ENCODE results near the gene CHGA.

CHGA gene

GRCh38 chr14:92906420-92906819, 16.5 kb upstream of the CHGA start:
- DNase-seq = no peak

DNA sequence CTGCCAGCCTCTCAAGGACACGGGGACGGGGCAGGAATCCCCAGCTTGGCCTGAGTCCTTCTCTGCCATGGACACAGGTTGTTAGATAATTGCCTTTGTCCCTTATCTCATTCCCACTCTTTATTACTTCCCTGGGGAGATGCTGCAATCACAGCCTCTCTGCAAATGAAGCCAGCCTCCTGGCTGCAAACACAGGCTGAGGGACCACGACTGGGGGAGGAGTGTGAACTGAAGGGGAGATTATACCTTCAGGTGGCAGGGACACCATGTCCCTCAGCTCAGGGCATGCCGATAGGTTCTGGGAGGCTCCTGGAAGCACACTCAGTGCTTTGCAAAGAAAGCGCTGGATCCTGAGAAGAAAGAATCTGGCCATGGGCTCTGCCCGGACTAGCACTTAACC, 16.1 kb upstream of the CHGA start:
- DNase-seq = no peak

DNA sequence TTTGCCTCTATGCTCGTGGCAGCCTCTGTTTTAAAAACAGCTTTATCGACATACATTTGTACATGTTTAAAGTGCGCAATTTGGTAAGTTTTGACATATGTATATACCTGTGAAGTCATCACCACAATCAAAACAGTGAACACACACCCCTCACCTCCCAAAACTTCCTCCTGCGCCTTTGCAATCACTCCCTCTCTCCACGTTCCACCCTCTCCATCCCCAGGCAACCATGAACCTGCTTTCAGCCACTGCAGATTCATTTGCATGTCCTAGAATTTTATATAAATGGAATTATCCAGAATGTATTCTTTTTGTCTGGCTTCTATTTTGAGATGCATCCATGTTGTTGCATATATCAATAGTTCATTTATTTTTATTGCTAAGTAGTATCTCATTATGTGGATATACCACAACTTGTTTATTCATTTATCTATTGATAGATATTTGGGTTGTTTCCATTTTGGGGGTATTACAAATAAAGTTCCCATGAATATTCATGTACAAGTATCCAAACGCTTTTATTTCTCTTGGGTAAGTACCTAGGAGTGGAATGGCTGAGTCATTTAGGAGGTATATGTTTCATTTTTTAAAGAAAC, 15.5 kb upstream of the CHGA start:
- DNase-seq = no peak

DNA sequence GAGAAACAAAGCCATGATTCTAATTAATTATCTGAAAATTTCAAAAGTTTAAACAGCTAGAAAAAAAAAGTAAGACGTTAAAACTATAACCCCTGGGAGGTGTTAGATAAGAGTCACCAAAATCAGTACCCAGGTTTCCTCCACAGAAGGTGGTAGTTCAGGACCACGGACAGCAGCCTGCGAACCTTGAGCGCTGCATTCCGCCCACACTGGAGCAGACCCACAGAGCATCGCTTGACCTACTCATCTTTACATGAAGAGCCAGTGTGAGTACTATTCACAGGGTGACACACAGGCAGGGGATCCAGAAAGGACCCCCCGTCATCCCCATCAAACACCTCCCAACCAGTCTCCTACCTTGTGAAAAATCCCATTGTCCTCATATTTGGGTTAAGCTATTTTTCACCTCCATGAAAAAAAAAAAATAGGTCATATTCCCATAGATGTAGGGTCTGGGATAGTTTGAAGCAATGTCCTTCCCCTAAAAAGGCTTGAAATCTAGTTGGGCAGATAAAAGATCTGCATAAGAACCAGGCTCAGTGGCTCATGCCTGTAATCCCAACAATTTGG, 8.8 kb upstream of the CHGA start:
- DNase-seq = peak; percentile 18

DNA sequence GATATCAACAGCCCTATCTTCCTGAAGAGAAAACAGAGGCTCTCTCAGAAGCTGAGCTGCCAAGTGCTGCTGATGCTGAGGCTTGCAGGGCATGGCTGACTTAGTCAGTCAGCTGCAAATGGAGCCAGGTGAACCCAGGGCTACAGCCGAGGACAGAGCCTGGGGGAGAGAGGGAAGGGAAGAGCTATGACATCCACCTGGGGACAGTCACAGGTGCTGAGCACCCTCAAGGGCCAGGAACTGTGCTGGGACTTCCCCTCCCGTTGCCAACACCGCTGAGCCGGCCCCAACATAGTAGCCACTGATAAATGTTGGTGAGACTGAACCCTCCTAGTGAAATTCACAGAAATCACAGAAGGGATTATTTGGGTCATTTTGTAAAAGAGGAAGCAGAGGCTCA, 6.7 kb upstream of the CHGA start:
- no peak for DNase-seq

DNA sequence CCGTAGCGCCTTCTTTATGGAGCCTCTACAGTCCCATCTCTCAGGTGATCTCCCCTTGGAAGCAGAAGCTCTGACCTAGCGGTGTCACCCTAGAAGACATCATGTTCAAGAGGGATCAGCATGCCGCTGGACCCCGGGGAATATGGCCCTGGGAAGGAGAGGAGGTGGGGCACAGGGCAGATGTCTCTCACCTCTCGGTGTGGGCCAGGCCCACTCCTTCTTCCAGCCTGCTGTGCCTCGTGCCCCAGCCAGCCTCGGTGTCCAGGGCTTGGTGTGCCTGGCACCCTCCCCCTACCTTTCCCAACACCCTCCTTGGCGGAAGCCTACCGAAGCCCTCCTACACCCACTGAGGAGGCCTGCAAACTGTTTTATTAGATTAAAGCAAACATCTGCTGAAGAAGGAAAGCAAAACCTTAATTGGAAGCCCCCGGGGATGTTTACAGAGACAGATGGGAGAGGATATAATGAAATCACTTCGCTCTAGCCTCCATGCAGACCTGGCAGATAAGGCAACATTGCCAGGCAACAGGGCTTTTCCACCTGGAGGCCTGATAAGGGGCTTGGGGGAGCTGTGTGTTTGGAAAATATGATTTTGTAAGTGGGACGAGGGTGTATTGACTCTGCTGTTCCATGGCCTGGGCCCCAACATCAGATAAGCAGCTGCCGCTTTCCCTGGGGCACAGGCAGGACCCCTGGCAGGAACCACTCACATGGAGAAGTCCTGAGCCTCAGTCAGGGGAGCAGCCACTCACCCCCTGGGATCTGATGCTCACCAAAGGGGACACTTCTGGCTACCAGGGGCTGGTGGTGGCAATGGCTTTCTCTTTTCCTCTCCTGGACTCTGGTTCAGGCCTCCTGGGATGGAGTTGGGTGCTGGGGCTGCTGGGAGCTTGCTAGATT, 5.7 kb upstream of the CHGA start:
- no peak for DNase-seq

DNA sequence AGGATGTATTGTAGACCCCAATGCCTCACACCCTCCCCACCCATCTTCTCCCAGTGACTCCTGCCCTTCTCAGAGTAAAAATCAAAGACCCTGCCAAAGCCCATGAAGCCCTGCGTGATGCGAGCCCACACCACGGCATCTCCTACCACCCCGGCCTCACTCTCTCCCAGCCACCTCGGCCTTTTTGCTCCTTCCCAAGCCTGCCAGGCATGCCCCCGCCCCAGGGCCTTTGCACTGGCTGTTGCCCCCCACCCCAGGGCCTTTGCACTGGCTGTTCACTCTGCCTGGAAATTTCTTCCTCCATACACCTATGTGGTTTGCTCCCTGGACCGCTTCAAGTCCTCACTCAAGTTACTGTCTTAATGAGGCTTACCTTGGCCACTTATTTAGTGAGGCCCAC, 5.0 kb upstream of the CHGA start:
- no peak for DNase-seq

GRCh38 chr14:92920001-92920400, 2.9 kb upstream of the CHGA start:
- DNase-seq = no peak

DNA sequence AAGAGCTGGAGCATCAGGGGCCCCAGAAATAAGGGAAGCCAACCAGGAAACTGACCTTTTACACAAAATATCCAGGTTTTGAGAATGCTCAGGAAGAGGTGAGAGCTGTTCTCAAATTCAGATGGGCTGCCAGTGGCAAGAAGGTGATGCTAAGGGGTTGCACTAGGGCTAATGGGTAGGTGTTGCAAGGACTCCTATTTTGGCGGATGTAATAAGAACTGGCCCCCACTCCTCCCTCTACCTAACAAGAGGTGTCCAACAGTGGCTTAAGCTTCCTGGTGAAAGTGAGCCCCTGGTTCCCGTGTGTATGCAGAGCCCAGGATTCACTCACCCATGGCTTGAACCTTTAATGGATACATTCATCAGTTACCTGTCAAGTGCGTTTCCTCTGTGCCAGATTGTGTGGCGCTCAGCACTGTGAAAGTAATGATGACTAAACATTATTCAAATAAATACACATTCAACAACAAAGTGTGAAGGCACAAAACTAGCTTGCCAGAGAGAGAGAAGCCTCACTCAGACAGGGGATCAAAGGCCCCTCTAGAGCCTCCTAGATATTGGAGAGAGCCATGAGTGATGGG, 705 bp upstream of the CHGA start:
- no peak for DNase-seq

GRCh38 chr14:92923744-92924103, 774 bp downstream of the CHGA start:
- no peak for DNase-seq

GRCh38 chr14:92924247-92924646, 1.3 kb downstream of the CHGA start:
- DNase-seq = no peak

DNA sequence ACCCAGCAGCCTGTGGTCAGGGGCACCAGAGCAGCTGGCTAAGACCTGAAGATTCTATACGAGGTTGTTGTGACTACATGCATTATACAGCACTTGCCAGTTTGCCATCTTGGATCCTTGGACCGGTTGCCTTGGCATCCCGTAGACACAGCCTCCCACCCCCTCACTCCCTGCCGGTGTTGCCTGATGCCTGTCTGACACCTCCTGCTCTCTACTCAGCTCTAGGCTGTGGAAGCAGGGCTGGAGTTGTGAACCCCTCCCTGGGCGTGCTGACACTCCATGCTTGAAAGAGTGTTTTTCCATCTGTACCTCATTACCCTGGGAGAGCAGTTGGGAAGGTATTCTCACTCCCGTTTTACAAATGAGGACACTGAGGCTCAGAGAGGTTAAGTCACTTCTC, 2.5 kb downstream of the CHGA start:
- no peak for DNase-seq

DNA sequence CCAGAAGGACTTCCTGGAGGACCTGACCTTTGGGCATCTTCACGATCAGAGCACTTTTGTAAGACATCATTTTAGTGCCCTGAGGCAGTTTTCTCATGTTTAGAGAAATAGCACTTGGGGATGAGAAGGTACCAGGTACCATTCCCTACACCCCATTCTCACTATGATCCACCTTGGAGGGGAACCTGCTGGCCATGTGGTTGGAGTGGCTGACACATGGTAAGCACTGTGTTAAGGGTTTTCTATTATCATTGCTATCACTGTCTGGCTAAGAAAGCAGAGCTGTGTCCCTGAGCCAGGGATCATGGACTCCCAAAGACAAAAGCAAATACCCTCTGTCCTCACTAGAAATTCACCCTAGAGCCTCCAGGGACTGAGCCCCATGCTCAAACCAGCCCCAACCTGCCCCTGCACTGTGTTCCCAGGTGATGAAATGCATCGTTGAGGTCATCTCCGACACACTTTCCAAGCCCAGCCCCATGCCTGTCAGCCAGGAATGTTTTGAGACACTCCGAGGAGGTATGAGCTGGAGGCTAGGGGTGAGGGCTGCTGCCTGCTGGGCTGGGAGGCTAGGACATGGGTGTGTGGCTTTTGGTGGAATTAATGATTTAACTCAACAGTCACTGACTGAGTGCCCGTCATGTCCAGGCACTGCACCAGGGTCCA, 3.4 kb downstream of the CHGA start:
- DNase-seq = no peak

GRCh38 chr14:92926931-92927330, 4.0 kb downstream of the CHGA start:
- no peak for DNase-seq

DNA sequence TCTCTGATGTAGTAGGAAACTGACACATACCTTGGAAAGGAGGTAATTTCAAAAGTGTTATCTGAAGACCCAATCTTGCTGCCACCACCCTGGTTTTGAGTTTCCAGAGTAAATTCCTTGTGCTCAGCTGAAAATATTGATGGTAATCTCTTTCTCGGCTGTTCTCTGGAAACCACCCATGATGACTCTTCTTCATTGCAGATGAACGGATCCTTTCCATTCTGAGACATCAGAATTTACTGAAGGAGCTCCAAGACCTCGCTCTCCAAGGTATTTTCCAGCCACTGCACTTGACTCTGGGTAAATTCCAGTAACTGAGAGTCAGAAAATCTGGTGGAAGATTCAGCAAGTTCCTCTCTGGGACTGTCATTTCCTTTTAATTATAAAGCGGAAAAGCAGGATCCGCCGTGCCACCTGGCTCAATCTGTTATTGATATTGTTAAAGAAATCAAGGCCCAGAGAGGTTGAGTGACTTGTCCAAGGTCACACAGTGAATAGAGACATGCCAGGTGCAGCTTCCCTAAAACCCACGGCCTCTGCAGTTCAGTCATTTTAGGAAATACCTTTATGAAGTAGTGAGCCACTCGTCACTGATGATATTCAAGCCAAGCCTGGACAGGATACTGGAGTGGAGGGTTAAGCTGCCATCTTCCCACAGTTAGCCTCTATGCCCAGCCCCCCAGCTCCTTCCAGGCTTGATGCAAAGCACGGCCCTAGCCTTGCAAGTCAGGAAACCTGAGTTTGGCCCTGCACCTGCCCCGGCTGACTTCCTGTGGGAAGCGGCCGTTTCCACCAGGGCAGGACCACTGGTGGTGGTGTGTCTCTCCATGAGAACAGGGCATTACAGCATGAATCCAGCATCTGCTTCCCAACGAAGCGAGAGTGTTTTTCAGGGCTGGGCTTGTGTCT, 4.7 kb downstream of the CHGA start:
- DNase-seq = no peak

GRCh38 chr14:92928258-92928629, 5.3 kb downstream of the CHGA start:
- no peak for DNase-seq

DNA sequence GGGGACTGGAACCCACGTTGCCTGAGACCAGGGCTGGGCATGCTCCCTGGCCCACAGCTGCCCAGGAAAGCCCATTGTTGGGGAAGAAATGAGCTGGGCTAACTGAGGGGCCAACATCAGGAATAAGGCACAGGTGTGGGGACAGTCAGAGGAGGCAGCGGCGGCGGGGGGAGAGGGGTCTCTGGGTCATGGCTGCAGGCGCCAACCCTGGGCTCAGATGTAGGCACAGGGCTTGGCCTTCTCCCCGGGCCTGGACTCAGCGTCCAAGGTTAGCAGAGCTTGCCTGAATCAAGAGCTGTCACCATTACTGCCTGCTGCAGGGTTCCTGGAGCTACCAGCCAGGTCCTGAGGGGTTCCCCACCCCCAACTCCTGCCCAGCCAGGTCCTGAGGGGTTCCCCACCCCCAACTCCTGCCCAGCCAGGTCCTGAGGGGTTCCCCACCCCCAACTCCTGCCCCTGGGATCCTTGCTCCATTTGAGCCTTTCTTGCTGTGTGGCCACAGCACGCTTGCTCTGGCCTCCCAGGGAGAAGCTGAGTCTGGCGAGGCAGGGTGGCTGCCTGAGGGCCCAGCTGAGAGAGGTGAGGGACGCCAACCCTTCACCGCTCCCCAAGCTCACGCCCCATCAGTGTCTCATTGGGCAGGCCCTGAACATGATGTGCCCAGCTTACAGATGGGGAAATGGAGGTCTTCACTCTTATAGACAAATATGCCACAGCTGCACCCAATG, 6.2 kb downstream of the CHGA start:
- DNase-seq = no peak

DNA sequence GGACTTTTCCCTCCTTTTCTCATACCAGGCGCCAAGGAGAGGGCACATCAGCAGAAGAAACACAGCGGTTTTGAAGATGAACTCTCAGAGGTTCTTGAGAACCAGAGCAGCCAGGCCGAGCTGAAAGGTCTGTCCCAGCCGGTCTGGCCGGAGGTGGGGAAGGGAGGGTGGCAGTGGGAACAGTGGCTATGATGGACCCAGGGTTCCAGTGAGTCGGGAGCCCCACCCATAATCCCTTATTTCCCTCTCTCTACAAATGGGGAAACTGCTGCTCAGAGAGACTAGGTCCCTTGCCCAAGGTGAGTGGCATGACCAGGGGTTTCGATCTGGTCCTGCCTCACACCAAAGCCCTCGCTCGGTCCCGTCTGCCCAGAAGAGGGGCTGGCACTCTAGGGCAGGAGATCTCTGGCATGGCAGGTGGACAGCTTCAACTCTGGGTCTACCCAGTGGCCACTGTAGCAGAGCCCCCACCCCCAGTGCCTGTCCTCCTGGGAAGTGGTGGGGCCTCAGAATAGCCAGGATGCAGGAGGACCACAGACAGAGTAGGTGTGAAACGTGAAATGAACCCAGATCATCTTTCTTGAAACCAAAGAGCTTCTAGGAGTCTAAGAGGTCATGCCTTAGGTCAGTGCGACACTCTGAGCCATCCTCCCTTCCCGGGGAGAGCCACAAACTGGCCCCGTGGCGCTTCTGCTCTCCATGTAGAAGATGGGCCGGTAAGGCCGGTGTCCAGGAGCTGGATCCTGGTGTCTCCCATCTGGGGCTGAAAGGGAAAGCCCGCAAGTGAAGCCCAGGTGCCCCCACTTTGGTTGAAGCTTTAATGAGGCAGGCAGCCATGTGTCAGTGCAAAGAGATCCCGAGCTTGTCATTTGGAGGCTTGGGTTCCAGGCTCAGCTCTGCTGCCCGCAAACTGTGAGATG, 7.0 kb downstream of the CHGA start:
- DNase-seq = no peak

DNA sequence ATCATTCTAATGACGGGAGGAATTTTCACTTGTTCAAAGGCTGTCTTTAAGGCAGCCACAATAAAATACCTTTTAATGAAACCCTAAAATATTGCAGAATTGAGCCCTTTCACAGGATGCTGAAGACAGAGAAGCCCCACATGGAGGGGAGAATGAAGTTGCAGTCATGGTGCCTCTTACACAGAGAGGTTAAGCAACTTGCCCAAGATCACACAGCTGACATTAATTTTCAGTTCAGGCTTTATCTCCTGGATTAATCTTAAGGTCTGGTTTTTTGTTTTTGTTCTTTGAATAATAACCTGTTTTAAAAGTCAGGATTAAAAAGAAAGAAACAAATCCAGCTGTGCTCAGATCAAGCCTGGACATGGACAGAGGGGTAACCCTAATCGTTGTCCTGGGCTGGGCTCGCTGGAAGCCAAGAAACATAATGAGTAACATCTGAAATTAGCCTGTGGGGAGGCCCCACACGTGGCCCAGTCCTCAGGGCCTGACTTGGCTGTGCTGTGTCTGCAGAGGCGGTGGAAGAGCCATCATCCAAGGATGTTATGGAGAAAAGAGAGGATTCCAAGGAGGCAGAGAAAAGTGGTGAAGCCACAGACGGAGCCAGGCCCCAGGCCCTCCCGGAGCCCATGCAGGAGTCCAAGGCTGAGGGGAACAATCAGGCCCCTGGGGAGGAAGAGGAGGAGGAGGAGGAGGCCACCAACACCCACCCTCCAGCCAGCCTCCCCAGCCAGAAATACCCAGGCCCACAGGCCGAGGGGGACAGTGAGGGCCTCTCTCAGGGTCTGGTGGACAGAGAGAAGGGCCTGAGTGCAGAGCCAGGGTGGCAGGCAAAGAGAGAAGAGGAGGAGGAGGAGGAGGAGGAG, 8.0 kb downstream of the CHGA start:
- DNase-seq = no peak
